K562 (cell line): ENCODE measurements around the gene BTRC. TPM values are rescaled to one million over a fixed set of nuclear protein-coding genes. Genes with fewer than 3 reads are reported as not detected.

Experiments used
- ATAC-seq: fragments of 200-7000 bp; cut with Tn5 transposase; 3 replicates; pipeline ENCODE4 v1.9.1; 2020; ENCODE audit warnings: moderate library complexity
- BruUV-seq: library from RNA; stranded (reverse); fragments of 400-500 nt; replicated peaks from 2 replicates; lab custom pipeline; 2021; lab: Mats Ljungman, UMichigan
- CTCF ChIA-PET: fragments of 300-600 bp; formaldehyde crosslinking; extraction: SDS; loops from one replicate; lab custom pipeline; 2021; ENCODE audit warnings: low intra/inter-chr PET ratio; lab: Yijun Ruan, JAX
- POLR2A ChIA-PET: fragments of 300-600, 350-650 bp; sonication (Branson Sonifier 250); formaldehyde crosslinking; extraction: SDS; loops from one replicate; lab custom pipeline; 2021; ENCODE audit warnings: antibody characterized with exemption, inconsistent platforms; lab: Yijun Ruan, JAX
- DNase-seq, 4 experiments: peaks; one replicate each; pipeline versions ENCODE4 v3.0.0 to v3.0.0-alpha.2; 2011 to 2018; ENCODE audit warnings: low spot score in 3 of 4, mixed read lengths in 3 of 4; ENCODE audit errors: extremely low read depth in 1 of 4
- FAIRE-seq: peaks from 2 replicates; lab custom pipeline; 2011; peaks lifted over from hg19 to GRCh38; lab: Jason Lieb, UNC
- H2AFZ ChIP-seq: 2 replicates; pipeline ENCODE4 v1.6.0; 2011; ENCODE audit warnings: low read depth, low read length, control low read depth, inconsistent platforms
- H3K27ac ChIP-seq: fragments of 200-600 bp; 3 replicates; pipeline ENCODE4 v1.8.0; 2011; ENCODE audit warnings: low read depth, mild to moderate bottlenecking, control low read depth, inconsistent platforms, low read length, moderate library complexity, mixed read lengths; ENCODE audit errors: extremely low read depth
- H3K27me3 ChIP-seq, 2 experiments: fragments of 300-600 bp in 1 of 2; 2 replicates in 1 of 2; 3 replicates in 1 of 2; pipeline versions ENCODE4 v1.6.0 to v1.8.0; 2011; ENCODE audit warnings: inconsistent platforms in 2 of 2, low read length in 2 of 2, mild to moderate bottlenecking in 1 of 2, mixed read lengths in 1 of 2, moderate library complexity in 1 of 2; ENCODE audit not compliant: control insufficient read depth in 2 of 2, insufficient read depth in 2 of 2
- H3K36me3 ChIP-seq: fragments of 300-600 bp; 3 replicates; pipeline ENCODE4 v1.8.0; 2011; ENCODE audit warnings: mild to moderate bottlenecking, low read length, inconsistent platforms; ENCODE audit not compliant: control insufficient read depth, insufficient read depth
- H3K4me1 ChIP-seq, 2 experiments: fragments of 200-600 bp in 1 of 2; replicated peaks in 1 of 2; 2 replicates in 1 of 2; 3 replicates in 1 of 2; pipeline versions ENCODE4 v1.5.1 to v1.8.0; 2011; ENCODE audit warnings: inconsistent platforms in 2 of 2, low read length in 2 of 2, mild to moderate bottlenecking in 1 of 2, mixed read lengths in 1 of 2, moderate library complexity in 1 of 2; ENCODE audit not compliant: control insufficient read depth in 2 of 2, insufficient read depth in 2 of 2
- H3K4me2 ChIP-seq: 2 replicates; pipeline ENCODE4 v1.6.1; 2011; ENCODE audit warnings: low read length, control low read depth, inconsistent platforms, mixed read lengths; ENCODE audit not compliant: insufficient read depth
- H3K4me3 ChIP-seq: fragments of 200-600 bp; sonication (generic), shearing (Covaris generic); 2 replicates; pipeline ENCODE4 v1.5.1; 2016; ENCODE audit warnings: control low read depth, inconsistent platforms
- H3K79me2 ChIP-seq: fragments of 200-600 bp; 3 replicates; pipeline ENCODE4 v1.8.0; 2011; ENCODE audit warnings: low read length, inconsistent platforms; ENCODE audit not compliant: control insufficient read depth, insufficient read depth
- H3K9ac ChIP-seq, 2 experiments: 2 replicates each; pipeline versions ENCODE4 v1.6.0 to v1.6.1; 2011; ENCODE audit warnings: low read depth in 2 of 2, low read length in 2 of 2, control low read depth in 1 of 2, inconsistent platforms in 1 of 2, mild to moderate bottlenecking in 1 of 2, mixed read lengths in 1 of 2; ENCODE audit not compliant: insufficient read depth in 1 of 2
- H3K9me1 ChIP-seq: one replicate; pipeline ENCODE4 v1.6.0; 2011; ENCODE audit warnings: inconsistent platforms, mild to moderate bottlenecking, low read length, moderate library complexity; ENCODE audit not compliant: control insufficient read depth, insufficient read depth
- H3K9me3 ChIP-seq: replicated peaks from 2 replicates; pipeline ENCODE4 v1.5.1; 2011; ENCODE audit warnings: low read depth, low read length, inconsistent platforms; ENCODE audit not compliant: control insufficient read depth, insufficient read depth
- H4K20me1 ChIP-seq: replicated peaks from 2 replicates; pipeline ENCODE4 v1.6.1; 2011; ENCODE audit warnings: low read length, inconsistent platforms, mixed read lengths; ENCODE audit not compliant: control insufficient read depth, insufficient read depth
- ADNP ChIP-seq: fragments of 200-800 bp; sonication (Bioruptor generic); IDR thresholded peaks from 2 replicates; pipeline ENCODE4 v1.6.1; 2016; ENCODE audit warnings: missing genetic modification characterization, missing compliant biosample characterization
- AFF1 ChIP-seq, 2 experiments: fragments of 450-650 bp; IDR thresholded peaks; 2 replicates each; pipeline ENCODE4 v1.6.1; 2018; ENCODE audit warnings: mild to moderate bottlenecking in 2 of 2, low read depth in 1 of 2; ENCODE audit not compliant: partially characterized antibody in 2 of 2
- MAFG ChIP-seq: fragments of 450-650 bp; conservative IDR thresholded peaks from 2 replicates; pipeline ENCODE4 v1.6.1; 2016; ENCODE audit warnings: missing genetic modification characterization, missing compliant biosample characterization
- MBD2 ChIP-seq: sonication (generic); IDR thresholded peaks from 2 replicates; pipeline ENCODE4 v1.6.1; 2016; ENCODE audit warnings: low read depth, borderline replicate concordance
- NFXL1 ChIP-seq: fragments of 450-650 bp; formaldehyde crosslinking; IDR thresholded peaks from 2 replicates; pipeline ENCODE4 v1.4.0; 2021; ENCODE audit warnings: mild to moderate bottlenecking
- PATZ1 ChIP-seq: fragments of 250-450 bp; sonication (Bioruptor Pico); IDR thresholded peaks from 2 replicates; pipeline ENCODE4 v1.5.0; 2020; ENCODE audit warnings: mild to moderate bottlenecking, borderline replicate concordance
- THRAP3 ChIP-seq: fragments of 450-650 bp; IDR thresholded peaks from 2 replicates; pipeline ENCODE4 v1.6.1; 2016; ENCODE audit warnings: mild to moderate bottlenecking, inconsistent platforms, borderline replicate concordance
- ZBTB12 ChIP-seq: fragments of 250-450 bp; sonication (Bioruptor Pico); IDR thresholded peaks from 2 replicates; pipeline ENCODE4 v1.4.0; 2020
- ZBTB2 ChIP-seq: fragments of 450-650 bp; IDR thresholded peaks from 2 replicates; pipeline ENCODE4 v1.6.1; 2016; ENCODE audit warnings: antibody characterized with exemption
- ZNF589 ChIP-seq: fragments of 200-800 bp; sonication (Bioruptor generic); IDR thresholded peaks from 2 replicates; pipeline ENCODE4 v1.6.1; 2016; ENCODE audit warnings: low read depth, missing genetic modification characterization, missing compliant biosample characterization
- ZNF639 ChIP-seq, 2 experiments: fragments of 200-800 bp in 1 of 2; sonication (Bioruptor generic) in 1 of 2; sonication (generic) in 1 of 2; formaldehyde crosslinking in 1 of 2; IDR thresholded peaks in 1 of 2; conservative IDR thresholded peaks in 1 of 2; 2 replicates each; pipeline versions ENCODE4 v1.5.0 to v1.6.1; 2016 to 2020; ENCODE audit warnings: missing compliant biosample characterization in 1 of 2, missing genetic modification characterization in 1 of 2, missing genetic modification reagents in 1 of 2
- WGBS: fragments of 100-300 bp; shearing (Covaris generic); methylation state at CpG from one replicate; pipeline ENCODE4 v1.1.6; 2016; ENCODE audit warnings: low coverage, mixed read lengths; ENCODE audit not compliant: insufficient coverage; ENCODE audit errors: missing lambda C conversion rate; 5-methylcytosine and 5-hydroxymethylcytosine counted together
- in situ Hi-C: fragments of 300-500 bp; cut with MboI; formaldehyde crosslinking; loops from 4 replicates; pipeline ENCODE4 v1.15.0; 2018; ENCODE audit warnings: inconsistent platforms, mixed read lengths
- intact Hi-C: fragments of 100-400 bp; cut with micrococcal nuclease; formaldehyde crosslinking; loops from 2 replicates; pipeline ENCODE4 v1.14.2; 2022
- polyA plus RNA-seq, 8 experiments: library from polyadenylated mRNA; depleted of rRNA in 4 of 8; stranded (reverse) in 5 of 8; unstranded in 3 of 8; fragments of >200 nt; fragmentation: Nextera tagmentation in 2 of 8; fragmentation: Illumina TruSeq in 1 of 8; extraction: Ambion mirVana in 2 of 8; extraction: Trizol in 1 of 8; gene quantifications; 2 replicates each; pipeline versions ENCODE4 v1.2.1 to v1.2.3, GENCODE V29; 2011 to 2014; ENCODE audit warnings: inconsistent platforms in 1 of 8, missing spikeins in 1 of 8
- total RNA-seq, 7 experiments: library from RNA; depleted of rRNA in 6 of 7; stranded (reverse); fragments of >200 nt in 6 of 7; fragmentation: Illumina TruSeq in 2 of 7; extraction: Trizol in 2 of 7; gene quantifications; 2 replicates each; pipeline versions ENCODE4 v1.2.1 to v1.2.3, GENCODE V29; 2011 to 2021; ENCODE audit warnings: low replicate concordance in 1 of 7

Gene BTRC
- total and polyA plus RNA-seq, 9 of the 15 experiments (the other 6 are each of a cell fraction or from before 2014, with no cell fraction given), result 1.6 to 15.4 (median 7.0) TPM

- Histone ChIP-seq H3K27ac (no peak overlapping the region), H3K4me2 (no peak overlapping the region), H3K79me2 (no peaks in the 10 kb centered on the region), H3K9ac (no peak overlapping the region), H2AFZ (no peak overlapping the region), H3K36me3 (no peaks in the 10 kb centered on the region), H3K9me1 (no peaks in the 10 kb centered on the region), H3K4me3 (no peak overlapping the region), H3K27me3 (no peaks in the 10 kb centered on the region), H3K9me3 (no peaks in the 10 kb centered on the region), H4K20me1 (no peaks in the 10 kb centered on the region; the same call in 1 of the 2 replicates), H3K4me1 (no peaks in the 10 kb centered on the region)
- ATAC-seq (no peak), DNase-seq (no peak), FAIRE-seq (no peak)
- in situ Hi-C loops, result no loop called here
- BruUV-seq, result no TSS peak
- intact Hi-C loops, result no loop called here
- ChIA-PET CTCF (no interaction called here), POLR2A (no interaction called here)
- WGBS, result 85% methylated on average over 10 of the region's 10 CpGs
- TF ChIP-seq MAFG (tag) (no peak), THRAP3 (no peak), AFF1 (IDR thresholded peaks at IDR 0.05; ENCODE audit: low read depth in 1 of 2, partially characterized antibody in 2 of 2) (no peak), ZNF639 (CRISPR knock-in tag; conservative IDR thresholded peaks at IDR 0.05 in 1 of 2, IDR thresholded peaks at IDR 0.05 in 1 of 2) (no peak), ADNP (tag) (no peak), NFXL1 (CRISPR knock-in tag) (no peak), PATZ1 (no peak), ZBTB12 (no peak), ZNF589 (CRISPR knock-in tag) (no peak), ZBTB2 (no peak), MBD2 (no peak)
Observed at GRCh38 chr10:101482568-101482967, 128.6 kb downstream of the BTRC start.
